Kidney (tissue), 14 donors: ENCODE measurements around the gene DSG4. TPM values are rescaled to one million over a fixed set of nuclear protein-coding genes. Genes with fewer than 3 reads are reported as not detected.

ENCODE experiments used
- DNase-seq, 5 donors: peaks; one replicate each; pipeline ENCODE4 v3.0.0-alpha.2; 2013 to 2020
- FAIRE-seq: peaks from 2 replicates; lab custom pipeline; 2012; peaks lifted over from hg19 to GRCh38; lab: Jason Lieb, UNC
- H3K27ac ChIP-seq, 2 donors: one replicate each; pipeline ENCODE4 v1.7.0; 2013; ENCODE audit warnings: low read depth in 2 of 2, low read length in 2 of 2, inconsistent platforms in 1 of 2
- H3K27me3 ChIP-seq: one replicate; pipeline ENCODE4 v1.7.1; 2013; ENCODE audit warnings: low read length, inconsistent platforms; ENCODE audit not compliant: control insufficient read depth, insufficient read depth
- H3K36me3 ChIP-seq, 3 donors: one replicate each; pipeline versions ENCODE4 v1.7.0 to v1.7.1; 2013; ENCODE audit warnings: low read length in 3 of 3, control low read depth in 1 of 3, inconsistent platforms in 1 of 3; ENCODE audit not compliant: insufficient read depth in 3 of 3, control insufficient read depth in 2 of 3
- H3K4me1 ChIP-seq, 3 donors: one replicate each; pipeline versions ENCODE4 v1.7.0 to v1.7.1; 2013; ENCODE audit warnings: low read length in 3 of 3, inconsistent platforms in 1 of 3, low read depth in 1 of 3; ENCODE audit not compliant: control insufficient read depth in 2 of 3, insufficient read depth in 2 of 3
- H3K4me3 ChIP-seq, 3 donors: one replicate each; pipeline versions ENCODE4 v1.7.0 to v1.8.1; 2013; ENCODE audit warnings: low read length in 3 of 3, control low read depth in 1 of 3, inconsistent platforms in 1 of 3
- H3K9ac ChIP-seq, 3 donors: one replicate each; pipeline versions ENCODE4 v1.7.0 to v1.7.1; 2013; ENCODE audit warnings: low read length in 3 of 3, control low read depth in 1 of 3, inconsistent platforms in 1 of 3
- H3K9me3 ChIP-seq, 3 donors: one replicate each; pipeline versions ENCODE4 v1.7.0 to v1.7.1; 2013; ENCODE audit warnings: low read length in 3 of 3, control low read depth in 1 of 3, inconsistent platforms in 1 of 3; ENCODE audit not compliant: control insufficient read depth in 2 of 3, insufficient read depth in 1 of 3
- intact Hi-C: fragments of 100-400 bp; cut with DNase I; formaldehyde crosslinking; loops from one replicate; pipeline ENCODE4 v1.11.1; 2022
- polyA plus RNA-seq: library from polyadenylated mRNA; stranded (reverse); fragments of 350-450 nt; fragmentation: Illumina TruSeq; extraction: RNeasy Lipid Tissue Mini Kit (QIAGEN cat#74804); gene quantifications from one replicate; pipeline ENCODE4 v1.2.3, GENCODE V29; 2014; ENCODE audit warnings: low read depth, low replicate concordance; ENCODE audit not compliant: insufficient read depth
- total RNA-seq: library from RNA; stranded (reverse); fragmentation: NEBNext Ultra II Directional; extraction: Animal tissue kit (Norgen Biotek cat#: 25700); gene quantifications from one replicate; pipeline ENCODE4 v1.2.1, GENCODE V29; 2021
- TF ChIP-seq, protein P1 (sequence below): IDR thresholded peaks from 3 replicates; pipeline ENCODE4 v1.5.1; 2012; ENCODE audit warnings: mild to moderate bottlenecking, moderate library complexity, borderline replicate concordance; ENCODE audit not compliant: insufficient read depth; ENCODE audit errors: extremely low read depth
- donor health status: control.
- donor health status: control.
- donor health status: control.
- donor health status: control.
- donor health status: control.
- donor health status: DM: yes; HTN: yes; CAD: no.
- donor health status: Normal renal cell carcinoma (clear cell type).

DSG4 gene
- total and polyA plus RNA-seq, 2 donors from 2014 or later: not detected

DNA sequence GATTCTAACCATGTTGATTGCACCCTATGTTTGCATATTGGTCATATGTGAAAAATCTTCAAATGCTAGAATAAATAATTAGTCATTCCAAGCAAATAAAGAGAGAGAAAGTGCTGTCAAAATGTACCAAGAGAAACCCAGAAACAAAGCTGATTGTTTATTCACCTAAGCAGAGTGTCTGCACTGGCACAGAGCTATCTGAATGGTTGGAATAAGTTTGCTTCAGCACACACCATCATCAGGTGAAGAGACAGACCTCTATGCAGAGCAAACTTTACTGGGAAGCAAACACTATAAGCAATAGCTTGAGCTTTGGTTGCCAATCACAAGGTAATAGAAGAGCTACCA, 25.4 kb downstream of the DSG4 start:
- intact Hi-C loops: no loop called here
- Histone ChIP-seq H3K9me3 (no peaks in the 10 kb centered on the region), H3K4me3 (no peak overlapping the region), H3K27ac (no peak overlapping the region), H3K27me3 (no peaks in the 10 kb centered on the region), H3K4me1 (peaks cover 0 to 3% (median 0%) of the 10 kb centered on the region in 3 donors), H3K36me3 (no peaks in the 10 kb centered on the region), H3K9ac (no peak overlapping the region)
- DNase-seq: no peak
- TF ChIP-seq, protein P1, sequence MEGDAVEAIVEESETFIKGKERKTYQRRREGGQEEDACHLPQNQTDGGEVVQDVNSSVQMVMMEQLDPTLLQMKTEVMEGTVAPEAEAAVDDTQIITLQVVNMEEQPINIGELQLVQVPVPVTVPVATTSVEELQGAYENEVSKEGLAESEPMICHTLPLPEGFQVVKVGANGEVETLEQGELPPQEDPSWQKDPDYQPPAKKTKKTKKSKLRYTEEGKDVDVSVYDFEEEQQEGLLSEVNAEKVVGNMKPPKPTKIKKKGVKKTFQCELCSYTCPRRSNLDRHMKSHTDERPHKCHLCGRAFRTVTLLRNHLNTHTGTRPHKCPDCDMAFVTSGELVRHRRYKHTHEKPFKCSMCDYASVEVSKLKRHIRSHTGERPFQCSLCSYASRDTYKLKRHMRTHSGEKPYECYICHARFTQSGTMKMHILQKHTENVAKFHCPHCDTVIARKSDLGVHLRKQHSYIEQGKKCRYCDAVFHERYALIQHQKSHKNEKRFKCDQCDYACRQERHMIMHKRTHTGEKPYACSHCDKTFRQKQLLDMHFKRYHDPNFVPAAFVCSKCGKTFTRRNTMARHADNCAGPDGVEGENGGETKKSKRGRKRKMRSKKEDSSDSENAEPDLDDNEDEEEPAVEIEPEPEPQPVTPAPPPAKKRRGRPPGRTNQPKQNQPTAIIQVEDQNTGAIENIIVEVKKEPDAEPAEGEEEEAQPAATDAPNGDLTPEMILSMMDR: no peak
- FAIRE-seq: no peak

DNA sequence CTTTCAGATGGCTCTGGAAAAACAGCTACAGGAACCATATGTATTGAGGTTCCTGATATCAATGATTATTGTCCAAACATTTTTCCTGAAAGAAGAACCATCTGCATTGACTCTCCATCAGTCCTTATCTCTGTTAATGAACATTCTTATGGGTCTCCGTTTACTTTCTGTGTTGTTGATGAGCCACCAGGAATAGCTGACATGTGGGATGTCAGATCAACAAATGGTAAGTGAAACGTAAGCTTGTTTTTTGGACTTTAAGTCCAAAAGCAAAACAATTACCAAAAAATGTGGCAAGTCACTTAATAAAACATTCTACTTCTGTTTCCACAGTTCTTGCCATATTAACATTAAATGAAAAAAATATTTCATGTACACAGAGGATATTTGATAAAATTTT, 26.8 kb downstream of the DSG4 start:
- intact Hi-C loops: no loop called here
- DNase-seq (no peak), FAIRE-seq (no peak)

DNA sequence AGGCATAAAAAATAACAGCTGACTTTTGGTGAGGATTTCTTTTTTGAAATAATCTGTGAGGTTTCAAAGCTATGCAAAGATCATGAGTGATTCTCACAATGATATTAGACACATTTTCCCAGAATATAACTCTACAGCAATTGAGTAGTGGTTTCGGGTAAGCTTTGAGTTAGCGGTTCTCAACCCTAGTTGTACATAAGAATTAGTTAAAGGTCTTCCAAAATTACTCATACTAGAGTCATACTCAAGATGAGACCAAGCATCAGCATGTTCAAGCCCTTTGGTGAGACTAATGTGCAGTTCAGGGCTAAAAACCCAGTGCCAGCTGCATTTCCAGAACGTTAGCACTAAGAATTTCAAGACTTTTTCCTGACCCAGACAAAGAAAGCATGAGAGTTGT, 31.1 kb downstream of the DSG4 start:
- Histone ChIP-seq H3K27ac (no peak overlapping the region), H3K9me3 (peaks cover 0 to 5% (median 0%) of the 10 kb centered on the region in 3 donors), H3K9ac (no peak overlapping the region), H3K4me1 (no peaks in the 10 kb centered on the region), H3K4me3 (no peak overlapping the region), H3K36me3 (no peaks in the 10 kb centered on the region), H3K27me3 (no peaks in the 10 kb centered on the region)
- no peak for FAIRE-seq
- no peak for DNase-seq
- intact Hi-C loops: no loop called here
- TF ChIP-seq, protein P1: no peak

More for the DNA sequence above, 26.8 kb downstream of the DSG4 start:
- TF ChIP-seq, protein P1: no peak
- no peak overlapping the region for H3K4me3 ChIP-seq
- H3K36me3 ChIP-seq: no peaks in the 10 kb centered on the region
- H3K9me3 ChIP-seq: no peaks in the 10 kb centered on the region
- H3K27me3 ChIP-seq: no peaks in the 10 kb centered on the region
- peaks cover 0 to 3% (median 0%) of the 10 kb centered on the region in 3 donors for H3K4me1 ChIP-seq
- H3K27ac ChIP-seq: no peak overlapping the region
- no peak overlapping the region for H3K9ac ChIP-seq

DNA sequence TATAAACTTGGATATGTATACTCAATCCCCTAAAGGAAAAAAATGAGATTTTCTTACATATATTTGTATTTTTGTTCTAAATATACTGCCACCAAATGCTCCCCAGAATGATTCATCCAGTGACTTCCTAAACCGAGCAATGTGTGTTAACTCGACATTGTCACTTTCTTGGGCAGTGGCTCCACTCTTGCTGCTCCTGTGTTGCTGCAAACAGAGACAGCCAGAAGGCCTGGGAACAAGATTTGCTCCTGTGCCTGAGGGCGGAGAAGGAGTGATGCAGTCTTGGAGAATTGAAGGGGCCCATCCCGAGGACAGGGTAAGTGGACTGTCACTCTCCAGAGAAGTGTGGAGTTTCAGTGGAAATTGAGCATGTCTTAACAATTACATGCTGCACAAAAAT, 32.7 kb downstream of the DSG4 start:
- TF ChIP-seq, protein P1: no peak
- no peak for FAIRE-seq
- H3K36me3 ChIP-seq: no peaks in the 10 kb centered on the region

More for the DNA sequence above, 32.7 kb downstream of the DSG4 start:
- Histone ChIP-seq H3K9me3 (peaks cover 0 to 5% (median 0%) of the 10 kb centered on the region in 3 donors), H3K4me3 (no peak overlapping the region), H3K27ac (no peak overlapping the region), H3K27me3 (no peaks in the 10 kb centered on the region), H3K9ac (no peak overlapping the region), H3K4me1 (no peaks in the 10 kb centered on the region)
- intact Hi-C loops: no loop called here
- no peak for DNase-seq
